GM18861 (cell line): ENCODE data around the gene BRD4.

Experiments used
- ATAC-seq: cut with Tn5 transposase; IDR thresholded peaks from one replicate; pipeline ENCODE4 v1.9.1; 2021; ENCODE audit not compliant: unreplicated experiment

Gene BRD4

GRCh38 chr19:15291548-15292021 is 40.8 kb downstream of the BRD4 start:
- ATAC-seq, result no peak

- no peak for ATAC-seq
Observed at GRCh38 chr19:15291089-15291488, 41.2 kb downstream of the BRD4 start.

- no peak for ATAC-seq
Observed at GRCh38 chr19:15290166-15290565, 42.2 kb downstream of the BRD4 start.

DNA sequence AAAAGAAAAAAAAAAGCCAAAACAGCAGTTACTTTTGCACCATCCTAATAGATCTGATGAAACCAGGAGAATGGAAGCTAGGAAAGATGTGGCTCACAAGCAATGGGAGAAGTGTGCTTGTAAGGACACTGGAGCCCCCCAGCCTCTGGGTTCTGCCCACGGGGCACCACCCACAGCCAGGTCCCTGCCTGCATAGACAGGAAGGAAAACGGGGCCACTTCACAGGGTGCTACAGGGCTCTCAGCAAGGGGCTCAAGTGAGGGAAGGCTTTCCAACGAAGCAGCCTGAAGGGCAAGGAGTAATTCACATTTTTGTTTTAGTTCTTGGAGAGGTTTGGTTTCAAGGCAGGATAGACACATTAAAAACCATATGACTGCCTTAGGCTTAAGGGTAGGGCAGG is 42.7 kb downstream of the BRD4 start:
- ATAC-seq, result no peak

- ATAC-seq, result no peak
Observed at GRCh38 chr19:15288146-15288963, 44.0 kb downstream of the BRD4 start.

DNA sequence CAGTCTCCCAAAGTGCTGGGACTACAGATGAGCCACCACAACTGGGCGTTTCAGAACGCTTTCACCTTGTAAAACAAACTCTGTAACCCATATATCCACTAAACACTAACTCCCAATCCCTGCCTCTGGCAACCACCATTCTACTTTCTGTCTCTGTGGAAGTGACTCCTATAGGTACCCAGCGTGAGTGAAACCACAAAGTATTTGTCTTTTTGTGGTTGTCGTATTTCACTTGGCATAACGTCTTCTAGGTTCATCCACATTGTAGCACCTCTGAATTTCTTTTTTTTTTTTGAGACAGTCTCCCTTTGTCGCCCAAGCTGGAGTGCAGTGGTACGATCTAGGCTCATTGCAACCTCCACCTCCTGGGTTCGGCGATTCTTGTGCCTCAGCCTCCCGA is 44.8 kb downstream of the BRD4 start:
- ATAC-seq, result no peak

DNA sequence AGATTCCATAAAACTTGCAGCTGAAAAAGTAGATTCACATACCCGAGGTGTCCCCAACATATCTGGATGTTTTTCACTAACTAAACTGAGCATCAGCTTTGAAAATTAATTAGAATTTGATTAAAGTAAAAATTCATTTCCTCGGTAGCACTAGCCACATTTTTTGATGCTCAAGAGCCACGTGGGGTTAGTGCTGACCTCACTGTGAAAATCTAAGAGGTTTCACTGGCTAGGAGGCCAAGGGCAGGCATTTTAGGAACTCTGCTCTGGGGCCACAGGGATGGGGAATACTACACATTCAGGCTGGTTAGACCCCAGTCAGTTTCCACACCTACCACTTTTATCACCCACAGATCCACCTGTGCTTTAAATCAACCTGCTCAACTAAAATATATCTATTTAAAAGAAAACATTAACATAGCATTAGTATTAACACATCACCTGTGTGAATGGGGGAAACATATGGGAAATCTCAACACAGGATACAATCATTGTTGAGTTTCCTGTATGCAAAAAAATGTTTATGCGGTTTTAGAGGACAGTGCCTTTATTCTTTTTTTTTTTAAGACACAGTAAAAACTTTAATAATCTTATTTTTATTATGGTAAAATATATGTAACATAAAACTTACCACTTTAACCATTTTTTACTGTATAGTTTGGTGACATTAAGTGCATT is 45.5 kb downstream of the BRD4 start:
- ATAC-seq, result no peak

GRCh38 chr19:15285896-15286591 is 46.3 kb downstream of the BRD4 start:
- ATAC-seq, result no peak

- ATAC-seq, result no peak
Observed at GRCh38 chr19:15284896-15285295, 47.4 kb downstream of the BRD4 start.

- no peak for ATAC-seq
Observed at GRCh38 chr19:15284091-15284490, 48.2 kb downstream of the BRD4 start.

- ATAC-seq, result no peak
Observed at GRCh38 chr19:15283141-15283883, 49.0 kb downstream of the BRD4 start.

DNA sequence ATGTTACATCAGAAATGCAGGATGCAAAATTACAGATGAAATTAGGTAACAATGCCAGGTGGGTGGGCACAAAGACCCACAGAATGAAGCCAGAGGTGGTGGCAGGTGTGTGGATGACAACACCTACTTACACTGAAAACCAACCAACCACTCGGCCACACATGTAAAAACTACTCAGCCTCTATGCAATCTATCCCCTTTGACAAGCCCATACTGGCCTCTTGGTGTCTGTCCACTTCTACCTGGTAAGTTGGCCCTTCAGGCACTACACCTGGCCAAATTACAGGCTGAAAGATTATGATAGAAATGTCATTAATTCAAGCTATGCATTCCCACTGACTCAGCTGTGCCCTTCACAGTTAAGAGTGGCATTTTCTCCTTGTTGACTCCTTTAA is 50.0 kb downstream of the BRD4 start:
- no peak for ATAC-seq

GRCh38 chr19:15280915-15281683 is 51.2 kb downstream of the BRD4 start:
- ATAC-seq, result no peak

GRCh38 chr19:15280048-15280725 is 52.2 kb downstream of the BRD4 start:
- ATAC-seq, result no peak

GRCh38 chr19:15279326-15279904 is 52.9 kb downstream of the BRD4 start:
- ATAC-seq, result no peak

- no peak for ATAC-seq
Observed at GRCh38 chr19:15276620-15277215, 55.6 kb downstream of the BRD4 start.

- ATAC-seq, result no peak
Observed at GRCh38 chr19:15274477-15274876, 57.9 kb downstream of the BRD4 start.

- no peak for ATAC-seq
Observed at GRCh38 chr19:15269806-15270205, 62.5 kb downstream of the BRD4 start.

DNA sequence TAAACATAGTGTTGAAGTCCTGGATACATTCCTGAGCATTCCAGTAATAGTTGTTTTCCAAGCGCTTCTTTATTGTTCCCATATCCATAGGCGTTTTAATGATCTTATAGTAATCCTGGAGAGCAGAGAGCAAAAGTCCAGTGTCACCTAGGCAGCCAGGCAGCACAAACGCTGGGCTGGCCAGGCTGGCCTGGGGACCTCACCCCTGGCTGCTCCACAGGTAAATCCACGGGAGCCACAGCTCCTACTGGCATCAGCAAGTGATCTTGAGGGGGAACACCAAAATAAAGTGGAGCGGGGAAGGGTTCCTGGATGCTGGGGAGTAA is 63.4 kb downstream of the BRD4 start:
- no peak for ATAC-seq
